Measurements from ENCODE around the gene NINJ1.

Gene NINJ1

DNA sequence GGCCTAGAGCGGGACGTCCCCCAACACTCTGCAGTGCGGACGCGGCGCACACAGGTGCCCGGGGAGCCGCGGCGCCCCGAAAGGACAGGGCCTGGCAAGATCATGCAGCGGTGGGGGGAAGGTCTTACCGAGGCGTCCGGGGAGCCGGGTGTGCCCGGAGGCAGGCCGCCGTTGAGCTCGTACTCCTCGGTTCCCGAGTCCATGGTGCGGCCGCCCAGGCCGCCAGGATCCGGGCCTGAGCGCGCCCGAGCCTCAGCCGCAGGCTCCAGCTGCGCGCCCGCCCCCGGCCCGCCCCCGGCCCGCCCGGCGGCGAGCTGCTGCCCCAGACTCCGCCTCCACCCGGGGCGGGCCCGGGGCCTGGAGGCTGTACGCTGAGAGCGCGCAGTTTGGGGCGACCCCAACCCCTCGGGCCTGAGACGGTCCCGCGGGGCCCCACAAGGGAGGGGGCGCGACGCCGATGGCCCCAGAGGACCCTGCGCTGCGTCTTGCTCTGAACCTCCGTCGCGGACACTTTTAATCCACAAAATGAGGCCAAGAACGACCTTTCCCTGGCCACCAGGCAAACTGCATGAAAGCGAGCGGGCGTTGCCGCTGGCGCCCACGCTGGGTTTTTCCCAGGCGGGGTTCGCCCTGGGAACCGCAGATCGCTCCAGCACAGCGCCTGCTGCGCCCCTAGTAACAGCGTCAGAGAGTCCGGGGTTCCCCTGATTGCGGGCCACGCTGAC, at the start of gene NINJ1:
TSS of gene NINJ1 (minus strand) at position 237 of the 725 bp plus-strand sequence. CDS start at position 203, 34 bp downstream.
- peak within 1 kb of the TSS; percentile 36 for H3K27ac ChIP-seq
- no peak for DNase-seq (ENCODE audit: low read depth, low spot score)

GRCh38 chr9:93183131-93183662, 49.1 kb upstream of the NINJ1 start:
- no peak overlapping the region for H3K27ac ChIP-seq
- no peak for DNase-seq (ENCODE audit: low read depth, low spot score)

DNA sequence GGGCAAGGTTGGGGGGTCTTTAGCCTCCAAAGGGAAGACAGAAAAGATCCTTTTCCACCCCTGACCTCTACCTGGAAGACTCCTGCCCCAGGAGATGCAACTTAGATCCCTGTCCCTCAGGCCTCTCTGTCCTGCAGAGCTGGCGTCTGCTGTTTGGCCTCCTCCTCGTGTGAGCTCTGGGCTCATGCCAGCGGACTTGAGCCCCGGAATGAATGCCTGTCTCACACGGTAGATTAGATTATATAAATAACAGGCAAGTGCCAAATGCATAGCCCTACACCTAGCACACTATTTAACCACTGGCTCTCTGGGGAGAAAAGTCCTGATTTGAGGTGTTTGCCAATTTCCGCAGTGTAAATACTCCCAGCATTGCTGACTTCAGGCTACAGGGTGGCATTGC, 48.5 kb upstream of the NINJ1 start:
- H3K27ac ChIP-seq, result no peak overlapping the region
- DNase-seq (ENCODE audit: low read depth, low spot score), result no peak

GRCh38 chr9:93181672-93182435, 47.8 kb upstream of the NINJ1 start:
- DNase-seq (ENCODE audit: low read depth, low spot score), result no peak
- no peak overlapping the region for H3K27ac ChIP-seq

GRCh38 chr9:93180938-93181337, 46.9 kb upstream of the NINJ1 start:
- no peak for DNase-seq (ENCODE audit: low read depth, low spot score)
- no peak overlapping the region for H3K27ac ChIP-seq

- no peak for DNase-seq (ENCODE audit: low read depth, low spot score)
- H3K27ac ChIP-seq, result no peak overlapping the region
These were observed 45.1 kb upstream of the NINJ1 start for GRCh38 chr9:93178851-93179786.

DNA sequence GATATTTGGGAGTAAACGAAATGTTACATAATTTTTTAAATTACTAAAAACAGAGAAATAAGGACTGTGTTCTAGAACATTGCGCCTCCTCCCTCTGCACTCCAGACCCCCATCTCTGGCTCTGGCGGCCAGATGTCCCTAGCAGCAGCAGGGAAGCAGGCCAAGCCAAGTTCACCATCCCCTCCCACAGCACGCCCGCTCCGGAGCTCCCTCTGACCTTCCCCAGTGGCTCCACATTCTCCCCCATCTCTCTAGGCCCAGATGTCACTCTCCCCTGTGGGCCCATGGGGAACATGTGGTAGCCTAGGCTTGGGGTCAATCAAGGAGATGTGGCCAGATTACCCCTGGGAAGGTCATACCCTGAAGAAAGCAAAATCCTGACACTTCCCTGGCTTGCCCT, 43.6 kb upstream of the NINJ1 start:
- H3K27ac ChIP-seq, result no peak overlapping the region
- DNase-seq (ENCODE audit: low read depth, low spot score), result no peak

DNA sequence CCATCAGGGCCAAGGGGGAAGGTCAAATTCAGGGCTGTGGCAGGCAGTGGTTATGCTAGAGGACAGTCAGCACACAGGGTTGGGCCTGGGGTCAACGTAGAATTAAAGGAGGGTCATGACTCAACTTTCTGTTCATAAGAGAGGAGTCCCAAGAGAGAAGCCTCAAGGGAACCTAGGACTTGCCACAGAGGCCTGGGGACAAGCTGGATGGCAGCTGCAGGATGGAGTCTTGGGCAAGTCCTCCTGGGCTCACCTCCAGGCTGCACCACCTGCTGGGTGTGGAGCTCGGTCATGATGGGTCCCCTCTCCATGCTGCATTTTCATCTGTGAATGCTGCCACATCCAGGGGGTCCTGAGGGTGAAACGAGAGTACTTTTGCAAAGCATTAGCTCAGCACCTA, 40.9 kb upstream of the NINJ1 start:
- H3K27ac ChIP-seq, result no peak overlapping the region
- DNase-seq (ENCODE audit: low read depth, low spot score), result no peak

DNA sequence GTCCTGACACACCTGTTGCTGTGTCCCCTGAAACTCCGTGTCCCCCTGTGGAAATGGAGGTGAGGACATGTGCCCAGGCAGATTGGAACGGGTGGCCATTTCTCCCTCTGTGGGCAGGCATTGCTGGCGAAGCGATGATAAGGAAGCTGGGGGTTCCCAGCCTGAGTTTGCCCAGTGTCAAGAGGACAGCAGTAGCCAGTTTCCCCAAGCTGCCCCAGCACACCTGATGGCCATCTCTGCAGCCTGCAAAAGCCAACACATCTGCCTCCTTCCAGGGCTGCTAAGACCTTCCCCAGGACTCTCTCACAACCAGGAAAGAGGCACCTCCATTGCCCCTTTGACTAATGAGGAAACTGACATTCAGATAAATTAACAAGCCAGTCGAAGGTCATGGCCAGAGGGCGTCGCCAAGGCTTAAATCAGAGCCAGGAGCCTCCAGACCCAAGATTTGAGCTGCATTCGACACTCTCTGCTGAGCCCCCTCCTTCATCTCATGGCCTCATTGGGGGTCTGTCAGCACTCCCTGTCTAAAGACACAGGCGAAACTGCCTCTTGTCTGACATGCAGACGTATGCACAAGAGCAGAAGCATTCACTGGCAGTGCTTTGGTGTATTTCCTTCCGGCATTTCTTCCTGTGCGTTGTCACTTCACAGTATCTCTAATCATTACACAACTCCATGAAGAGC, 39.5 kb upstream of the NINJ1 start:
- no peak overlapping the region for H3K27ac ChIP-seq
- no peak for DNase-seq (ENCODE audit: low read depth, low spot score)

- no peak for DNase-seq (ENCODE audit: low read depth, low spot score)
These were observed 38.8 kb upstream of the NINJ1 start for GRCh38 chr9:93172666-93173364.

DNA sequence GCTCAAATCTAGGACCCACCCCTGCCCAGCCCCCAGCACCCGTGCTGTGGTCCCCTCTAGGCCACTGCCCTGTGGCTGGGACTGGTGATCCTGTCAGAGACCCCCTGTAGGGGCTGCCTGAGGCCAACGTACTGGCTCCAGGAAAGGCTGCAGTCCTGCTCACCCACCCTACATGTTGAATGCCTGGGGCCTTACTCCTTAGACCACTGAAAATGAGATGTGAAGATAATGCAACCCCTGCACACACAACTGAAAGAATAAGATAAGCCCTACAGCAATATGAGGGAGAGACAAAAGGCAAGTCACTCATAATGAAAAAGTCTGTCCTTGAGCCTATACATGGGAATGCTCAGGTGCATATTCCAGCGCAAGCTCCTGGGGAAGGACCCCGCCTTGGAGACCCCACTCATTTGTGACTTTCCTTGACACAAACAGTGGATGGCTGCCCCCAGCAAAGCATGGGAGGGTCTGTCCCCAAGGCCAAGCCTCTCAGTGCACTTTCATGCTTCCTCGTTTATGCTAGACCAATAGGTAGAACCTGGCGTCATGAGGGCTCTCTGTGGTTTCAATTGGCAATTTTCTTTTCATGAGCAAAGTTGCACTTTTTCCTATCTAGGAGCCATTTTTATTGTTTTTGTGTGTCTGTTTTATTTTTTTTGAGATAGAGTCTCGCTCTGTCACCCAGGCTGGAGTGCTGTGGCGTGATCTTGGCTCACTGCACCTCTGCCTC, 37.4 kb upstream of the NINJ1 start:
- no peak overlapping the region for H3K27ac ChIP-seq
- DNase-seq (ENCODE audit: low read depth, low spot score), result no peak

More at GRCh38 chr9:93172666-93173364, 38.8 kb upstream of the NINJ1 start:
- H3K27ac ChIP-seq, result no peak overlapping the region

DNA sequence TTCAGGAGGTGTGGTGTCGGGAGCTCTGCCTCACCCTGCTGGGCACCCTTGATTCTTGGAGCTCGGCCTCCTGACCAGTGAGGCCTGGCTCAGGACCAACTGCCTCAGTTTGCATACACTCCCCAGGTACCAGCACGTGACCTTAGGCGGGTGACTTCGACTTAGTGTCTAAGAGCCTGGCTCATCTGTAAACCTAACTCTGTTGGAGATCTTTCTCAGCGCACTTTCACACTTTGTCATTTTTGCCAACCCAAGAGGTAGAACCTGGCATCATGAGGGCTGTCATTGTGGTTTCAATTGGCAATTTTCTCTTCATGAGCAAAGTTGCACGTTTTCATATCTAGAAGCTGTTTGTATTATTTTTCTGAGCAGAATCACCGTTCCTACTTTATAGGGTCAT, 36.5 kb upstream of the NINJ1 start:
- H3K27ac ChIP-seq, result no peak overlapping the region
- no peak for DNase-seq (ENCODE audit: low read depth, low spot score)

DNA sequence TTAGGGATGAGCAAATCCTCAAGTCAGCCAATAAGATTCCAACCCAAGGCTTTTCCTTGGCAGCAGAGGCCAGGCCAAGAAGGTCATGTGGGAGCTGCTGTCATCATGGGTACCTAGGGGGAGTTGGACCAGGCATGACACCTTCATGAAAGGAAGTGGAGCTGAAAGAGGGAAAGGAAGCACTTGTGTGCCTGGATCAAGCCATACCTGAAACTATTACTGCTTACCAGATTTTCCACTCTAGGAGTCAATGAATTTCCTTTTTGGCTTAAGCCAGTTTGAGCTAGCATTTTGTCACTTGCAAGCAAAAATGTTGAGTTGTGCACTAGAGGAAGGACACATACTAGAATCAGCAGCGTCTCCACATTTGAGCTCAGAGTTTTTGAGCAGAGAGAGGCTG, 35.4 kb upstream of the NINJ1 start:
- no peak for DNase-seq (ENCODE audit: low read depth, low spot score)
- no peak overlapping the region for H3K27ac ChIP-seq

DNA sequence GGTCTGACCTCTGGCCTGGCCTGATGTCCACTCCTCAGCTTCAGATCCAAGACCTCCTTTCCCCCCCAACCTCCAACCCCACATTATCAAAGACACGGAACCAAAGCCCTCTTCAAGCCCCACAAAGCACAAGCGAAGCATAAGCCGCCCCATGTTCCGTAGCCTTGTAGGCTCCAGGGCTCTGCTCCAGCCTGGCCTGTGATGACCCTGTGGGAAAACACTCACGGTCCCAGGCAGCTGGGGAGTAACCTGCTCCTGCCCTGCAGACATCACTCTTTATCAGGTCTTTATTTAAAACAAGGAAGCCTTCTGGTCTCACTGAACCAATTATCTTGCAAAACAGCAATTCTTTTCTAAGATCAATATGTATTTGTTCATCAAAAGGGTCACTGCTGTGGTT, 34.5 kb upstream of the NINJ1 start:
- H3K27ac ChIP-seq, result no peak overlapping the region
- no peak for DNase-seq (ENCODE audit: low read depth, low spot score)

GRCh38 chr9:93167838-93168237, 33.8 kb upstream of the NINJ1 start:
- DNase-seq (ENCODE audit: low read depth, low spot score), result no peak
- H3K27ac ChIP-seq, result no peak overlapping the region

- H3K27ac ChIP-seq, result no peak overlapping the region
- no peak for DNase-seq (ENCODE audit: low read depth, low spot score)
These were observed 33.1 kb upstream of the NINJ1 start for GRCh38 chr9:93167185-93167584.

GRCh38 chr9:93166699-93167098, 32.6 kb upstream of the NINJ1 start:
- H3K27ac ChIP-seq, result no peak overlapping the region
- no peak for DNase-seq (ENCODE audit: low read depth, low spot score)

DNA sequence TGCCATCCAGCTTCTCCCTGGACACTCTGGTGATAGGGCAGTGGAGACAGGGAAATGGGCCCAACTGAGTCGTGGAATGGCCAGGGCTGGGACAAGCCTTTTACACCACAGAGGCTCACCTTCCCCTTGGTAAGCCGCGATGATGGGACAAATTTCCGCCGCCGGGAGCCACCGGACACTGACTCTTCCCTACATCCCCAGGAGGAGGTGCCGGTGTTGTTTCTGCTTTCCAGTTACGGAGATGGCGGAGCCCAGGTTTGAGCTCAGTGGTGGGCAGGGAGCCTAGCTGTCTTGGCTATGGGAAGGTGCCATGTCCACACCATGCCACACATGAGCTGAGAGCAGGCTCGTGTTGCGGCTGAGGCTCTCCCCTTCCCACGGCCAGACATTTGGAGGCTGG, 30.0 kb upstream of the NINJ1 start:
- no peak overlapping the region for H3K27ac ChIP-seq
- DNase-seq (ENCODE audit: low read depth, low spot score), result no peak

Data from epithelial cell of prostate (primary cell).